CD4-positive, alpha-beta T cell treated with Interleukin-17A for 4 hours (primary cell): ENCODE data around the gene PRKG1.

Experiments
- DNase-seq: peaks from one replicate; pipeline ENCODE4 v3.0.0-alpha.2; 2020; ENCODE audit warnings: mixed read lengths

PRKG1 gene

DNA sequence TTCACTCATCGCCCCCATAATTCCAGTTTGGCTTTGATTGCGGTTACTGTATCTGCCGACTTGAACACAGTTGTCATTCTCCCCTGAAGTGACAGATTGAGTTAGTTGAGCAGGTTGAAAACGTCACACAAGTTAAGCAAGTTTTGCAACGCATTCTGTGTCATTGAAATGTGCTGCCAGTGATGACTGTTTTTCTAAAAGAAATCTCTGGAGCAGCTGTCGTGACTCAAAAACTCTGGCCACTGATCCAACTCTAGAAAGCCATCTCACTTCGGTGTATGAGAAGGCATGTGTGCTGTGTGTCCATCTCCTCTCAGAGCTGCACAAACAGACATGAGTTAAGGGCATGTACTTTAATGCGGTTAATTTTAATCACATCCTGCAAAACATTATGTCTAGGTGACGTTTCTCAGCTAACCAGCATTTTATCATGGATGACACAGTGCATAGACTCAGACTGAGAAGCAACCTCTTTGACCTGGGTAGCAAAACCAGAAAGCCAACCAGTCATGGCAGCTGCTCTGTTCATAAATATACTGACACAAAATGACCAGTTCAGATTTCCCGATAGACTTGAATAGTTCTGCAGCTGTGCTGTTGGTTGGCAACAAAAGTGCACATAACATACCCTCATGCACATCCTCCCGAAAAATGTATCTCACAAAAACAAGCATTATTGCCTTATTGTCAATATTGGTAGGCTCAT is 555.8 kb downstream of the PRKG1 start:
- no peak for DNase-seq

DNA sequence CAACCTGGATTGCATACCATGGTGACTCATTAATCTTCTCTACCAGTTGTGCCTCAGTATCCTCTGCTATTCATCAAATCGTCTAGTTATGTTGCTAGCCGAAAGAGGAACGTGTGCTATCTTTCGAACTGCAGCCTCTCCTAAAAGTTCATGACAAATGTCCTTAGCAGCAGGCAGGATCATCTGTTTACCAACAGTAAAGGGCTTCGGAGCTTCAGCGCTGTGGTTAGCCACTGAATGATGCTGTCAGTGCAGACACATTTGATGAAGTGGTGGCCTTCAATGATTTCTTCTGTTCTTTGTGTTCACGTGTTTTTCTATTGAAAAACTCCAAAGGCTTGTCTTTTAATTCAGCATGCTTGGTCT is 556.3 kb downstream of the PRKG1 start:
- DNase-seq = no peak

DNA sequence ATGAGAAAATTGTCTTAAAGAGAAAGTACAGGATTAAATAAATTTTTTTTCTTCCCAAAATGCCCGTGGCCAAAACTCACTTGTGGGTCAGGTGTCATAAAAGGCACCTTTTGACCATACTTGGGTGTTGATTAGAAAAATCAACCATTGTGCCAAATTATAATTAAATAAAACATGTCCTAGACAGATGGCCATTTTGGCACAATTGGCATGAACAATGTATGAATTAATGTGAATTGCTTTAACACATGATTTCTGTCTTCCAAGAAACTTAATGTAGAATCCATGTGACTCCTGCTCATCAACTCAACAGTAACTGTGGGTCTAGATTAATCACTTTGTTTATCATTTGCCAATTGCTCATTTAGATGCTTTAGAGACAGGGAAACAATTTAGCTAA is 561.1 kb downstream of the PRKG1 start:
- DNase-seq = no peak

DNA sequence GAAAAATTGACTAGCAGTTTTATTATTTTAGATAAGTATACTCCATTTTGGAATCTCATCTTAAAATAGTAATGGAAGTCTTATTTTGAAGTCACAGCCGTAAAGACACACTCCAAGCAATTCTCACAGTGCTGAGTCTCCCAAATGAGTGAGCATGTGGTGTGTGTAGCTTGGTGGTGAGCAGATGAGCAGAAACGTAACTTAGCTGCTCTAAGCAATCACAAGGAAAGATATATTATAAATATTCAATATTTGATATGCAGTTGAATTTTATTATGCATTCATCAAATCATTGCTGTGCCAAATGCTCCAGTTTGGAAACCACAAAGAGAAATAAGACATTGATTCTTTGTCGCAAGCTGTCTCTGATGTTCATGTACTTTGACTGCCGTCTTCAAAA is 563.9 kb downstream of the PRKG1 start:
- no peak for DNase-seq

DNA sequence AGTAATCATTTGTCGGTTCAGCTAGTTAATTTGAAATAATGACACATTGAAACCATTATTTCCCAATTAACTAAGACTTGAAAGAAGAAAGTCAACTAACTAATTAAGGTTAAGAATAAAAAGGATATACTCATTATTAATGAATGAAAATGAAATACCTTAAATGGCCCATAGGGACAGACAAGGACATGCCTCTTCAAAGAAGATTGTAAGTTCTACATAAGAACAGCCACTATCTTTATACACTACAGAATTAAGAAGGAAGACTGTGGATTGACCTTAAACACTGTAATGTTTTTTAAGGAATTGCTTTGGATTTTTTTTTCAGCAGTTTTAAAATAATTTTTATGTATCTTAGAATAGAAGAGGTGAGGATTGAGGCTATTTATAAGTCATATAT is 564.5 kb downstream of the PRKG1 start:
- DNase-seq = no peak

DNA sequence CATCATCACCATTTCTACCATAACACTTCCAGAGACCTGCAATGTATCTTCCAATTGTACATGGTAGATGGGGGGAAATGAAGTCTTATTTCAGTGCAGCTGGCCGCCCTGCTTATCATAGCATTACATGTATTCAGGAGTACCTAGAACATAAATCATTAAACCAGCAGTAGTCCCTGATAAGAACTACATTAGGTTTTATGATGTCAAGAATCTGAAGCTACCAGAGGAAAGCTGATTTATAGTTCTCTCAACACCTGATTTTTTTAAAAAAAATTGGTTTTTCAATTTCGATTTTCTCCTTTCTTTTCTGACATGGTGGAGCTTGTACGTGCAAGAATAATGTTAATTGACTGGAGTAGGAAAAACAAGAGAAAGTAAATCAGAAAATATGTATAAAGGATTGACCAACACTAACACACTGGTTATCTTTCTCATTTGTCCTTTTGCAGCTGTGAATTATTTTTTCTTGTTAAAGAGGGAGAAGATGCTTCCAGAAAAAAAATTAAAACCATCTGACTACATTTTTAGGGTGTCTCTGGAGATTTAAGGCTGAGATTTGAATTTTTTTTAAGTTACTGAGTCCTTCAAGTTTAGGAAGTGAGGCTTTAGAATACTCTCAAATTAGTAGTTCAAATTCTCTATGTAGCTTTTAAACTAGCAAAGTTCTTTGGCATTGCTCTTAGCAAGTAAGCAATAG is 566.0 kb downstream of the PRKG1 start:
- DNase-seq = no peak

DNA sequence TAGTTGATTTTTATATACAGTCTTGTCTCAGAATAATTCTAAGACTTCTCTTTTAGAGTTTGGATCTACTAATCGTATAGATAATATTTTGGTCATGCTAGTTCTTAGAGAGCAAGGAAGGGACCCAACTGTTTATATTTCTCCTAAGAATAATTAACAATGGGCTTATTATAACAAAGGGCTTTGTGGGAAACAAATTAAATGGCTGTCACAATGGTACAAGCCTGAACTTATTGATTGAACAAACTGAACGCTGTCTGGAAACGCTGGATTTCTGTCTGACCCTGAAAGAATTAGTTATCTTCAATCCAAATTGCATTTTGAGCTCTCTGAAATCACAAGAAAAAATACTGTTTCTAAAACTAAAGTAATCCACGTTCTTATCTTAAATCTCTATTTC is 568.3 kb downstream of the PRKG1 start:
- DNase-seq = no peak

DNA sequence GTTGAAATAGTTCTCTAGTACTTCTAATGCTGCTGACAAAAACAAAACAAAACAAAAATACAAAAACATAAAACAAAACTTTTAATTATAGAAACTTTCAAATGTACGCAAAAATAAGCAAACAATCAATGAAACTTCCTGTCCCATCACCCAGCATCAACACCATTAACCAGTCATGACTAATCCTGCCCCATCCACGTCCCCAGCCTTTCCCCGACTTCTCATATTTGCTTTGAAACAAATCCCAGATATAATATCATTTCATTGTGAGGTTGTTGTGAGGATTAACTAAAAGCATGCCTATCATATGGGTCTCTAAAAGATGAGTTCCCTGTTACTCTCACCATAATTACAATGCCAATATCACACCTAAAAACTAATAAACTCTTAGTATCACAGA is 569.4 kb downstream of the PRKG1 start:
- DNase-seq = no peak

DNA sequence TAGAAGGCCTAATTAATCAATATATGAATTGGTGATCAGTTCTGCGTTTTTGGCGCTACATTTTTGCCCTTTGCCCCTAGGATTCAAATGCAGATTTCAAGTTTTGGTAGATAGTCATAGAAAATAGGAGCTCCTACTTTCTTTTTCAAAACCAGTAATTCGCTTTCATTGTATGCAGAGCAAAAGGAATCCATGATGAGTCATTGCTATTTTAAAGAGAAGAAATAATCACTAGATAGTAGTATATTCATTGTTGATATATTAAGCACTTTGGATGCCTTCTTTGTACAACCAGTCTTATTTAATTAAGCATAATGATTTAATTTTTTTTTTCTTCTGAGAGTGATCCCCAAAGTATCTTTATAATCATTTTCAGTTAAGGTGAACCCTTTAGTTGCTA is 574.8 kb downstream of the PRKG1 start:
- DNase-seq = no peak

DNA sequence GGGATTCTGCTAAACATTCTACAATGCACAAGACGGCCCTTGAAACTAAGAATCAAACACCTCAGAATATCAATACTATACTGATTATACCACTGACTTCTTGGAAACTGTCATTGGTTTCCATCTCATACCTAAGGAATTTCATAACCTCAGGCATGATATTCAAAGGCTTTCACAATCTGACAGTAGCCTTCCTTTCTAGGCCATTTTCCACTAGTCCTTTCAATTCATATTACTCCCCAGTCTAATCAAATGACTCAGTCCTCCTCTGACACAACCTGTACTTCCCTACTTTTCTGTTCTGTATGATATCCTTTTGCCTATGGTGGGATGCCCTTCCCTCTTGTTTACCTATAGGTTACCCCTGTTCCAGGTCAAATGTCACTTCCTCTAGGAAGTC is 576.8 kb downstream of the PRKG1 start:
- no peak for DNase-seq

DNA sequence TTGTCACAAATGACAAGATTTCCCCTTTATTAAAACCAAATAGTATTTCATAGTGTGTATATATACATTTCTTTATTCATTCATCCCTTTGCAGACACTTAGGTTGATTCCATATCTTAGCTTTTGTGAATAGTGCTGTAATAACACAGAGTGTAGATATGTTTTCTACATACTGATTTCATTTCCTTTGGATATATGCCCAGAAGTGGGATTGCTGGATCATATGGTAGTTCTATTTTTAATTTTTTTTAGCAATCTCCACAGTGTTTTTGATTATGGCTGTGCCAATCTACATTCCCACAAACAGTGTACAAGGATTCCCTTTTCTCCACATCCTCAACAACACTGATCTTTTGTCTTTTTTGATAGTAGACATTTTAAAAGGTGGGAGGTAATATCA is 578.7 kb downstream of the PRKG1 start:
- no peak for DNase-seq

DNA sequence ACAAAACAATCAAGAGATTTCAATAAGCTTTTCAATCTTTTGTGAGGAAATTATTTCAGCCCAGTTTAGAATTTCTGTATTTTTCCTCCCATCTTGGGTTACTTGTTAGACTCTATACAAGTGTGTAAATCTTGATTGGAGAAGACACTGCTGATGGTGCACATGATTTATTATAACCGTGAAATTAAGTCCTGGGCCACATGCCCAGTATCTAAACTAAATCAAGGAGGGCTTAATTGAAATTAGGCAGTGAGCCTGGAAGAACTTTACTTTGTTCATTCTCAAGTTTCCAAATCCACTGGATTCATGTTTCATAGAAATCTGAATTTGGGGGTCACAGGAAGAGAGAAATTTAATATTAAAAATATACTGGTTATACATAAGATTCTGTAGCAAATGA is 580.6 kb downstream of the PRKG1 start:
- DNase-seq = no peak

DNA sequence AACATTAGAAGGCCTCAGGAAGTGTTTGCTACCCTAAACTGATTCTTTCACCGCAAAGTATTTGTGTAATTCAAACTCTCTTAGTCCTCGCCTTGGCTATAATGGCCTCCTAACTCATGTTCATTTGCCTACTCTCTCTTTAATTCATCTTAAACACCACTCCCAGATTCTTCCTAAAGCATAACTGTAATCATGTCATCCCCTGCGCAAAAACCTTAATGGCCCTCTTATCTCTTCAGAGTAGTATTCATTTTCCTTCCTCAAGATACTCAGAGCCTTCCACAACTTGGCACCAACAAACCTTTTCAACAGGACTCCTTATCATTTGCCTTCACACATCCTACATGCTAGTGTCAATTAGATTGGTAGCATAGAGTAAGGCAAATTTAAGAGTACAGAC is 582.2 kb downstream of the PRKG1 start:
- no peak for DNase-seq

DNA sequence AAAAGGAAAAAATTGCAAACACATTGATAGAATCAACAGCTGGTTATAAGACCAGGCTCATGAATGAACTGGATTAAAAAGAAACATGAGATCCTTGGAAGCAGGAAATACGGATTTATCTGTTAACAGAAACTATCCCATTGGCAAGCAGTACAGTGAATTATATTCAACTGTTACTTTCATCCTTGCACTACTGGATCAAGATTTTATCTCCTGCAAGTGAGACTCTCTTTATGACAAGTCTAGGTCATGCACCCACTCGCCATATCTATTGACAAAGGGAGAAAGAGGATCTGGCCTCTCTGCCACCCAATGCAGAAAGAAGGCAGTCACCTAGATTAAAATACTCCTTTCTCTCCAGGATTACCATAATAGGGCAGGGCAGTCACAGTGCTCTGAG is 583.7 kb downstream of the PRKG1 start:
- DNase-seq = no peak

DNA sequence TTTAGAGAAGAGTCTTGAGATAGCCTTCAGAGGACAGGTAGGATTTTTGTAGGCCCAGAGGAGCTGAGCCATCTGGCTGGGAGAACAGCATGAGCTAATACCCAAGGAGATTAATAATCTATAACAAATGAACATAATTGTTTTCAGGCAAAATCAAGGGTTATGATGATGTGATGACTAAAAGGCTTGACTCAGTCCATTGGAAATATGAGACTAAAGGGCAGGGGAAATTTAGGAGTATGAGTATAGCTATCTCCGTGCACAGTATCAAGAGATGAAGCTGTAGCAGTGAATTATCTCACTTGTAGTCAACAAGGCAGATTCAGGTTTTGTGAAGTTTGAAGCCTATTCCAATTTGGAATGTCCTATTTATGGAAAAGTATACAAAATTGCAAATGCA is 585.1 kb downstream of the PRKG1 start:
- no peak for DNase-seq

DNA sequence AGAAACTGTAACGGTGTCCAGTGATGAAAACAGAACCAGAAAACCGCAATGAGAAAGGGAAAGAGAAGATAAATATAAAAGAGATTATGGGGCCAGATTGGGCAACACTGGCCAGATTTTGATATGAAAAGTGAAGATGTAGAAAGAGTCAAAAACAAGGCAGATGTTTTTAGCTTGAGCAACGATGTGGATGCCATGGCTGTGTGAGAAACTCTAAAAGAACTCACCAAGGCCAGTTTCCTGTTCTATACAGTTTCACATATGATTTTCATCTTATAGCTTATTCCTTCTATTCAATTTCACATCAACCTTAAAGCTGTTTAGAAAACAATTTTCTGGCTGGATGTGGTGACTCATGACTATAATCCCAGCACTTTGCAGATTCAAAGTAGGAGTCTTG is 588.8 kb downstream of the PRKG1 start:
- DNase-seq = no peak

DNA sequence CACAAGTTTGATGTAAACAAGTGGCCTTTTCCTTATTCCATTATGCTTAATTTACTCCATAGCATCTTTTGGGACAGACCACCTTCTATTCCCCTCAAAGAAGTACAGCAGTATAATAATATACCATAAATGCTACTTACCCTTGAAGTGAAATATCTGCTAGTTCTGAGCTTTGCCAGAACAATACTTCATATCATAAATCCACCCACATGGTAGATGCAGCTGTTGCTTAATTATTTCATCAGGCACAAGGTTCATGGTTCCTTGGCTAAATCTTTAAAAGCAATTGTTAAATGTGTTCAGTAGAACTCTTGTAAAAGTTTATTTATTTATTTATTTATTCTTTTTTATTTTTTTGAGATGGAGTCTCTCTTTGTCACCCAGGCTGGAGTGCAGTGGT is 592.2 kb downstream of the PRKG1 start:
- no peak for DNase-seq

DNA sequence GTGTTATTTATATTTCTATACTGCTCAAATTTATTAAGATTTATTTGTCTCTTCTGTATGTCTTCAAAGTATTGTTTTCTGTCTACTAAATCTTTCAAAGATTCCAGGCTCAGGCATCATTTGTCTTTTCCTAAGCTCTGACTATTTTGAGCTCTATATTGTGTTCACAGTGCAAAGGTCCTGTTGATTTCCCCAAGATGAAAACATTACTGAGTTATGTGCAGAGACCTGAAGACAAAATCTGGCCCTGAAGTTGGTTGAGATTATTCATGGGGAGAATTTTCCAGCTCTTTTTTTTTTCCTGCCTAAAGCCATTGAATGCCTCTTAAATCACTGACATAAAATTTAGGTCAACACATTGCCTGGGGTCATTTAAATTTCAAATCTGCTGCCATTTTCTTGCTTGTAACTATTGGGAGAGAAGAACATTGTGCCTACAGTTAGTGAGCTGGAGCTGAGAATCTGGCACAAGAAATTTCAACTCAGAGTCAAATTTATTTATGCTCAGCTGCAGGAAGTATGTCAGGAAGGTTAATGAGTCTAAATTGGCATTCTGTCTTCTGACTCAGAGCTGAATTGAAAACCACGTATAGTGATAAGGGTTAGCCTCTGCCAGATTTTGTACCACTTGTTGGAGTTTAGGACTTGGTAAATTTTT is 593.5 kb downstream of the PRKG1 start:
- DNase-seq = no peak

DNA sequence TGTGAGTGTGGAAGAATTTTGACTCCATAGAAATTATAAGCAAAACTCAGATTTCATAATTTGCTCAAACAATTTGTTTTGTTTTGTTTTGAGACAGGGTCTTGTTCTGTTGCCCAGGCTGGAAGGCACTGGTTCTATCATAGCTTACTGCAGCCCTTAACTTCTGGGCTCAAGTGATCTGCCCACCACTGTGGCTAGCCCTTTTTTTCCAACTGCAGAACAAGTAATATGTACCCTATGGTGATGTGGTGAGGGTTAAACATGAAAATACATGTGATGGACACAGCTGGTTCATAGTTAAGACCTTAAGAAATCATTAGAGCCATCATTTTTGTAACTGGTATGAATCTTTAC is 594.0 kb downstream of the PRKG1 start:
- no peak for DNase-seq

DNA sequence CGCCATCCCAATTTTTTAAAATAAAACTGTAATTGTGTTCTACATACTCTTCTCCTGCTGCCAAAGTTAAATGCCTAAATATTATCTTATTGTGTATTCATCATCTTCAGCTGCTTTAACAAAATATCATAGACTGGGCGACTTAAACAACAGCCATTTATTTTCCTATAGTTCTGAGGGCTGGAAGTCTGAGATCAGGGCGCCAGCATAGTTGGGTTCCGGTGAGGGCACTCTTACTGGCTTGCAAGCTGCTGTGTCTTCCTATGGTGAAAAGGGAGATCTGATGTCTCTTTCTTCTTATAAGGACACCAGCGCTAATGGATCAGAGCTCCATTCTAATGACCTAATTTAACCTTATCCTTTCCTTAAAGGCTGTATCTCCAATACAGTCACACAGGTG is 594.8 kb downstream of the PRKG1 start:
- DNase-seq = no peak

DNA sequence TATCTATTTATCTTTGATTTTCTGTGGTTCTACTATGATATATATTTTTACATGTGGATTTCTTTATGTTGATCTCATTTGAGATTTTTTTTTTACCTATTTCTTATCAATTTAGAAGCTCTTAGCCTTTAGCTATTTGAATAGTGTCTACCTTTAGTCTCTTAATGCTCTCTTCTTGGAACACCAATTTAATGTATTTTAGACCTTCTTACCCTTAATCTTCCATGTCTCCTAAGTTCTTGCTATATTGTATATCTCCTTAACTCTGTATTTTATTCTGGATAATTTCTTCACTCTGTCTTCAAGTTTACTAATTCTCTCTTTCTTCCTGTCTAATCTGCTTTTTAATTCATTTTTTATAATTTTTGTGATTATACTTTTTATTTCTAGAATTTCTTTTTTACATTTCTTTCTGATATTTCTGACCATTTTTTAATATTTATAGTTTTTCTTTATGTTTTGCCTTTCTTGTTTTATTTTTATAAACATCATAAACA is 597.8 kb downstream of the PRKG1 start:
- DNase-seq = no peak

DNA sequence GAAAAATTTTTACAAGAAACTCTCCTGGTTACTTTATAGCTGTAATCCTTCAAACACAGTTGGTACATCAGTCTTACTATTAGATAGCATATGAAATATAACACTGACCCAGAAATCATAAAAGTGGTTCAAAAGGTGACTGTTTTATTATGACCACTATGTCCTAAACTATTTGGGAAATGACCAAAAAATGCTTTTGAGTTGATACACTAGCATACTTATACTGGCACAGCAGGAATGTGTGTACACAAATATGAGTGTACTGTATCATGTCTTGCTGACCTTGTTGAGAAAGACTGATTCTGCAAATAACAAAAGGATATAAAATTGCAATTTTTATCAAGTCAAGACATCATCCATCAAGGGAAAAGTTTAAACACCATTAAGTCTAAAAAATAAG is 600.8 kb downstream of the PRKG1 start:
- no peak for DNase-seq

DNA sequence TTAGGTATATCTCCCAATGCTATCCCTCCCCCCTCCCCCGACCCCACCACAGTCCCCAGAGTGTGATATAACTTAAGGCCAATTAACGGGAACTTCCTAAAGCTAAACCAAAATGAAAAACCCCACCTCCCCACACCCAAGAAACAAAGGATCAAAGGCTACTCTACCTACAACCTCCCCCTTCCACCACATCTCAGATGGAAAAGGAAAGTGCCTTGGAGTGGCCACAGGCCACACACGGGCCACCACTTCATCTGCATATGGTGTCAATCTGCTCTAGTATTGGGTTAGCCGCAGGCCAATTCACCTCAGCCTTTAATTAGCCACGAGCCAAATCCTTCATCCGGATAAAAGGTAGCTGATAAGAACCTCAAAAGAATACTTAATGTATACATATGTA is 605.6 kb downstream of the PRKG1 start:
- DNase-seq = no peak

DNA sequence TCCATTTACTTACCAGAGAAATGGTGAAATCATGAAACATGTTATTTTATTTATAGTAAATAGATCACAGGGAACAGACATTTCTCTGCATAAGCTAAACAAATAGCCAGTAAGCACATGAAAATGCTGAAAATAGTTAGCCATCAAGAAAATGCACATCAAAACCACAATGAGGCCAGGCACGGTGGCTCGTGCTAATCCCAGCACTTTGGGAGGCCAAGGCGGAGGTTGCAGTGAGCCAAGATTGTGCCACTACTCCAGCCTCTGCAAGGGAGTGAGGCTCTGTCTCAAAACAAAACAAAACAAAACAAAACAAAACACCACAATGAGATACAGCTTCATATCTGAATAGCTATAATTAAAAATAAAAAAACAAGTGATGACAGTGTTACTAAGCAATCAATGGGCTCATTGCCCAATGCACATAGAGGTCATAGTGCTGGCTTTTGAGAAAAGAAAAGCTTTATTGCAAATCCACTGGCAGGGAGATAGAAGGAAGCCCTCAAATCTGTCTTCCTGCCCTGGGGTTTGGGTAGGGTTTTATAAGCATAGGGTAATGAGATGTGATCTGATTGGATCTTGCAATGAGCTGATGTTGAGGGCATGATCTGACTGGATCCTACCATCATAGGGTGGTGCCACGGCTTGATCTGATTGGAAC is 608.9 kb downstream of the PRKG1 start:
- no peak for DNase-seq
